Stimulated activated CD8-positive, alpha-beta memory T cell treated with anti-CD3 and anti-CD28 coated beads, Interleukin-7, amount 100 ng/mL, for 24 hours (primary cell): ENCODE results near the gene GJA8.
"Not testable (repeated sequence)": the region's sequence is repeated elsewhere in the genome, so short reads cannot be mapped to it uniquely, and the experiment has no call there.

Experiments
- DNase-seq: peaks from one replicate; pipeline ENCODE4 v3.0.0-alpha.2; 2020; ENCODE audit warnings: low read depth

GJA8 gene

GRCh38 chr1:147902253-147902845 lies at the start of gene GJA8:
GJA8 (plus strand) TSS chr1:147902795; CDS start chr1:147907956, 5,161 bp downstream.
- DNase-seq = no peak

- no peak for DNase-seq
Measured at GRCh38 chr1:147853391-147853790, 49.2 kb upstream of the GJA8 start.

DNA sequence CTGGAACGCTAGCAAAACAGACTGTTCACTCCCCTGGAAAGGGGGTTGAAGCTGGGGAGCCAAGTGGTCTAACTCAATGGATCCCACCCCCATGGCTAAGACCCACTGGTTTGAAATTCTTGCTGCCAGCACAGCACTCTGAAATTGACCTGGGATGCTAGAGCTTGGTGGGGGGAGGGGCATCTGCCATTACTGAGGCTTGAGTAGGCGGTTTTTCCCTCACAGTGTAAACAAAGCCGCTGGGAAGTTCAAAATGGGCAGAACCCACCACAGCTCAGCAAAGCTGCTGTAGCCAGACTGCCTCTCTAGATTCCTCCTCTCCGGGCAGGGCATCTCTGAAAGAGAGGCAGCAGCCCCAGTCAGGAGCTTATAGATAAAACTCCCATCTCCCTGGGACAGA lies 47.6 kb upstream of the GJA8 start:
- DNase-seq = not testable (repeated sequence)

GRCh38 chr1:147855996-147856395 lies 46.6 kb upstream of the GJA8 start:
- DNase-seq = not testable (repeated sequence)

GRCh38 chr1:147867204-147867603 lies 35.4 kb upstream of the GJA8 start:
- not testable (repeated sequence) for DNase-seq

DNA sequence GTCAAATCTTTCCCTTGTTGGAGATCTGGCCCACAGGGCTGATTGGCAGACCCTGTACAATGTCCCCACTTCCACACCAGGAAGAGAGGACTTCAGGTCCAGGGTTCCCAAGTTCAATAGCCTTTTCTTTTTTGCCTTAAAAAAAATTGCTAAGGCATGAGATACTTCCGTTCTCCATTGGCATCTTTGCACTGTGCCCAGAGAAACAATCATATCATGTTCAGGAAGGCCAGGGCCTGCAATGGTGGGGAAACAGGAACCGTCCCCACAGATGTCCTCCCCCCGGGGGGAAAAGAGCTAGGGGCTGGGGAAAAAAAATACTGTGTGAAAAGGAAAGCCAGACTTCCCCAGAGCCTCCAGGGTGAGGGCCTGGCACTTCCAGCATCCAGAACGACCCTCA lies 24.6 kb upstream of the GJA8 start:
- DNase-seq = no peak

DNA sequence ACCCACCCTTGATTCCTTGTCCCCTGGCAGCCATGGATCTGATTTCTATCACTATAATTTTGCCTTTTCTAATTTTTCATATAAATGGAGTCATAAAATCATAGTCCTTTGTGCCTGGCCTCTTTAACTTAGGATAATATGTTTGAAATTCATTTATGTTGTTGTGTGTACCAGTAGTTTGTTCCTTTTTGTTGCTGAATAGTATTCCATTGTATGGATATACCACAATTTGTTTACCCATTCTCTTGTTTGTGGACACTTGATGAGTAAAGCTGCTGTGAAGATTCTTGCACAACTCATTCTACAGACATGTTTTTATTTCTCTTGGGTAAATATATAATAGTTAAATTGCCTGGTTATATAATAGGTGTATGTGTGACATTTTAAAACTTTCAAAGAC lies 22.7 kb upstream of the GJA8 start:
- DNase-seq = no peak

- DNase-seq = no peak
Measured at GRCh38 chr1:147882535-147882934, 20.1 kb upstream of the GJA8 start.

DNA sequence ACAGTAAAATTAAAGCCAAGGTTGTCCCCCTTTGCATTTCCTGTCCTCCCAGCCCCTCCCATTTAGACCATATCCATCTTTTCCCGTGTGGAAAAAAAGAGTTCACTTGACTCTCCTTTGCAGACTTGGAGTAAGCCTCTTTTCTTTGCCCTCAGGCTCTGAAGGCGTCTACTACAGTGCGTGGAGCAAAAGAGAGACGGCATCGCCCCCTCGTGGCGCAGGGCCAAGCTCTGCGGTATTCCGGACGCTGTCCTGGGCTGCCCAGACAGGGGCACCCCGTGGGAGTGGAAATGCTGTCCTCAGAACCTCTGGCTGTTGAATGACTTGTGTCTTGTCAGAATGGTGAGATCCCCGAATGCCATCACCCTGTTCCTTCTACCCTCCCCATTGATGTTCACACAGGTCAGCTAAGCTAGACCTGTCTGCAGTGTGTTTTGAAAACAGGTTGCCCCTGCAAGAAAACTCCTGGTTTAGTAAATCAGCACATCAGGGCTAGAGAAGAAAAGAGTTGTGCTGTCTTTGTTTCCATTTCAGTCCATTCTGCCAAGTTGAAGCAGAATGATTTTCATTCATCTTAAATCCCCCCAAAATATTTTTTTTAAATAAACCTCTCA lies 12.3 kb upstream of the GJA8 start:
- peak; percentile 26 for DNase-seq

GRCh38 chr1:147891088-147891487 lies 11.5 kb upstream of the GJA8 start:
- no peak for DNase-seq

DNA sequence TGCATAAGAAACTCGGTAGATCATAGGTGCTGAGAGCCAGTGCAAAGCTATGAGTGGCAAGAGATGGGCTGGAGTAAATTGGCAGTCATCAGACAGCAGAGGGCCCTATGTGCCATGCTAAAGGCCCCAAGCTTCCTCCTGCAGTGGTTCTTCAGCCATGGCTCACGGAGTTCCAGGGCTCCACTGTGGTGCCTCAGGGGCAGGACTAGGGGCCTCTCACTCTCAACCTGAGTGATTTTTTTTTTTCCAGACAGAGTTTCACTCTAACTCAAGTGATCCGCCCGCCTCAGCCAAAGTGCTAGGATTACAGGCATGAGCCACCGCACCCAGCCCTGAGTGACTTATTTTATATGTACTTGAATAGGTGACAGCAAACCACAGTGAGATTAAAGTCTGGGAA lies 10.4 kb upstream of the GJA8 start:
- no peak for DNase-seq

GRCh38 chr1:147892731-147893214 lies 9.8 kb upstream of the GJA8 start:
- no peak for DNase-seq

DNA sequence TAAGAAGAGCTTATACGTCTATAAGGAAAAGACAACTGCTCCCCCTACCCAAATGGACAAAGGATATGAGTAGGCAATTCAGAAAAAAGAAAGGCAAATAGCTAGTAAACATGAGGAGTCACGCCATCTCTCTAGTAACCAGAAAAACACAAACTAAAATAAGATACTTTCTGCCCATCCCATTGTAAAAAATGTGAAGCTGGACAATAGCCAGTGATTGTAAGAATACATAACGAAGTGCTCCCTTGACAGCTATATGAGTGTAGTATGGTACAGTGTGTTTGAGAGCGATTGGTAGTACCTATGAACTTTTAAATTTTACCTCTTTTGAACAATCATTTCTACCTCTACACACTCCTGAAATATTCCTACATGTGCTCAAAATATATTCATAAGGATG lies 7.5 kb upstream of the GJA8 start:
- no peak for DNase-seq

DNA sequence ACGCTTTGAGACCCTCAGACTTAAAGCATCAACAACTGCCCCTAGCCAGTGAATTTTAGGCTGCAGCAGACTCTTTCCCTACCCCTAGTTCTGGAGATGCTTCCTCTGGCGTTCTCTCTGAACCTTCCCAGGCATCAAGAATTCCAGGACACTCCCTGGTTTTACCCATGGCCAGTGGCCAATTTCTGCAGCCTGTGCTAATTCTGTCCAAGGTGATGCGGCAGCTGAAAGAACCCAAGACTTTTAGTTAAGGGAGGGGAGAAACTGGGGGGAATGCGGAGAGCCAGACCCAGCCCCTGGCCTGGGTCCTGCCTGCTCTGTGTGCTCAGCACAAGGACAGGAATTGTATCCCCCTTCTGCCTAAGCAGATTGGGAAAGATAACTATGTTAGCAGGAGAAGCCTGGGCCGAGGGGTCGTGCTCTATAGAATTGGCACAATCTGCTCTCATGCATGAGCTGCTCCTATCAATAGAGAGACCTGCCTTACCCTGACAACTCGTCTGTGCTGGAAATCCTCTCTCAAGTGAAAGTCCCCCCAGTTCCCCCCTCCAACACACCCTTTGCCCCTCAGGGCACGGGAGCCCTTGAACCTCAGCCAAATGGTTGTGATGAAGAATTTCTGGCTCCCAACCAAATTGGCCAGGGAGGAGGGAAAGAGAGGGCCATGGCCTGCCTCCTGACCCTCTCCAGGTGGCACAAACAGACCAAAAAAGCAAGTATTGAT lies 5.4 kb upstream of the GJA8 start:
- no peak for DNase-seq

DNA sequence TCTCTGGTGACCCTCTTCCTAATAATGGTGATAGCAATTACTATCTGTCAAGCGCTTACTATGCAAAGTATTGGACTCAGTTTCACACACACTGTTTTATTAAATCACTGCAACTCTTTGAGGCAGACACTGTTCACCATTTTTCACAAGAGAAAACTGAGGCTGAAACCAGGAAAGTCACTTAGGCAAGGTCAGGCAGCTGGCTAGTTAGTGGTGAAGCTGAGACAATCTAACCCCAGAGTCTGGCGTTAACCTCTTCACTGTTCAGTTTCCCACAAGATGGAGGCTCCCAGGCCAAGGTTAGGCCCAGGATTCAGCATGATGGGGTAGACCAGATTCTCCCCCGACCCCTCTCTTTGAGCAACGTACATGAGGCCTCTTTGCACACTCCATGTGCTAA lies 4.8 kb upstream of the GJA8 start:
- DNase-seq = no peak

DNA sequence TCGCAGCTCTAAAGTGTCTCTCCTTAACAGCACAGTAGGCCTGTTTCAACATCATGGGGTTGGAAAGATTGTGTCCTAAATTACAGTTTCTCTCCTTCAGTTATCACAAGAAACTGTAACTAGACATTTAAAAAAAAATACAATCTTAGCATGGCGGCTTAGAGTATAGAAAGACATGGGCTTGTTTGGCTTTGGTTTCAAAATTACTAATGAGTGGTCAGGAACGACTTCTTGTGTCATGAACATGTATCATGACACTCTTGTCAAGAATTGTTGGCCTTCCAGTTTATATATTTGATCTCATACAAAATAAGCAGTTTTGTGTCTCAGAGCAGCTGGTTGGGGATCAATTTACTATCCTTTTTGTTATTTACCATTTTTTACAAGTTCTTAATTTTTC lies 2.1 kb downstream of the GJA8 start:
- no peak for DNase-seq

GRCh38 chr1:147907786-147908509 lies 5.4 kb downstream of the GJA8 start:
- no peak for DNase-seq

DNA sequence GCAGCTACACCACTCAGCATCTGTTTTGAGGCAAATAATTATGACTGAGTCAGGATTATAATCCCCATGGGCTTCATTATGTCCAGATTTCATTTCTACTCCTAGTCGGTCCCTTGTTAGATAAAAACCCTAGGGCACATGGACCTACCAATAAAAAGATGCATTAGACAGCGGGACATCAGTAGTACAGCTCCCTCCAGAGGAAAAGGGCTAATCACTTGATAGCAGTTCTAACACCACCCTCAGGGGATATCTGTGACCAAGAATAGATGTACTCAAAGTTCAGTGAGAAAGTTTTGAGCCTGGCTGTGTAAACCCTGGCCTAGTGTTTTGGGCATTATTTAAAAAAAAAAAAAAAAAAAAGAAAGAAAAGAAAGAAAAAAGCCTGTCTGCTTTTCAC lies 10.0 kb downstream of the GJA8 start:
- DNase-seq = no peak

- no peak for DNase-seq
Measured at GRCh38 chr1:147913362-147913942, 10.9 kb downstream of the GJA8 start.

- no peak for DNase-seq
Measured at GRCh38 chr1:147919896-147920295, 17.3 kb downstream of the GJA8 start.

GRCh38 chr1:147924813-147925212 lies 22.2 kb downstream of the GJA8 start:
- DNase-seq = no peak

- DNase-seq = not testable (repeated sequence)
Measured at GRCh38 chr1:147927215-147927614, 24.6 kb downstream of the GJA8 start.
